ENCODE results near the gene IMPG2. TPM values are rescaled to one million over a fixed set of nuclear protein-coding genes. Genes with fewer than 3 reads are reported as not detected.
"Not testable (repeated sequence)": the region's sequence is repeated elsewhere in the genome, so short reads cannot be mapped to it uniquely, and the experiment has no call there.

The IMPG2 gene
- total RNA-seq, 1 experiment from 2014 or later: 0.13 TPM

GRCh38 chr3:101311676-101312075, 8.7 kb downstream of the IMPG2 start:
- Histone ChIP-seq H3K27ac (ENCODE audit: low read depth, low read length, poor library complexity, severe bottlenecking) (no peak overlapping the region), H3K4me3 (ENCODE audit: low read depth, low read length, poor library complexity, severe bottlenecking) (no peak overlapping the region), H3K9me3 (ENCODE audit: low read depth, low read length, poor library complexity, severe bottlenecking) (peaks cover 9% of the 10 kb centered on the region), H3K4me1 (ENCODE audit: insufficient read depth, low read length, poor library complexity, severe bottlenecking) (no peaks in the 10 kb centered on the region), H3K27me3 (replicated peaks; ENCODE audit: insufficient read depth, low read depth, low read length, poor library complexity) (no peaks in the 10 kb centered on the region), H3K36me3 (ENCODE audit: insufficient read depth, low read length, poor library complexity, severe bottlenecking) (no peaks in the 10 kb centered on the region)
- ChIA-PET CTCF (no interaction called here), POLR2A (ENCODE audit: low non-redundant PET) (no interaction called here)
- no TSS peak for BruUV-seq (replicated peaks)
- TF ChIP-seq EZH2 (IDR thresholded peaks at IDR 0.05; ENCODE audit: borderline replicate concordance, low read depth, low read length, poor library complexity, severe bottlenecking) (no peak), CTCF (conservative IDR thresholded peaks at IDR 0.05; ENCODE audit: low read depth, low read length) (no peak)
- intact Hi-C loops (cut with micrococcal nuclease; ENCODE audit: unreplicated experiment): no loop called here
- DNase-seq (ENCODE audit: low spot score): no peak

GRCh38 chr3:101310978-101311375, 9.4 kb downstream of the IMPG2 start:
- H3K27ac ChIP-seq (ENCODE audit: low read depth, low read length, poor library complexity, severe bottlenecking): no peak overlapping the region
- no peak for DNase-seq (ENCODE audit: low spot score)
- peaks cover 9% of the 10 kb centered on the region for H3K9me3 ChIP-seq (ENCODE audit: low read depth, low read length, poor library complexity, severe bottlenecking)
- no peak overlapping the region for H3K4me3 ChIP-seq (ENCODE audit: low read depth, low read length, poor library complexity, severe bottlenecking)
- ChIA-PET CTCF (no interaction called here), POLR2A (ENCODE audit: low non-redundant PET) (interaction anchor here (0.7 kb wide), 1 partner anchor 37 kb away, joined by 3 read pairs; no protein-coding TSS in a partner anchor)
- intact Hi-C loops (cut with micrococcal nuclease; ENCODE audit: unreplicated experiment): no loop called here
- TF ChIP-seq EZH2 (IDR thresholded peaks at IDR 0.05; ENCODE audit: borderline replicate concordance, low read depth, low read length, poor library complexity, severe bottlenecking) (no peak), CTCF (conservative IDR thresholded peaks at IDR 0.05; ENCODE audit: low read depth, low read length) (no peak)
- no peaks in the 10 kb centered on the region for H3K4me1 ChIP-seq (ENCODE audit: insufficient read depth, low read length, poor library complexity, severe bottlenecking)
- no peaks in the 10 kb centered on the region for H3K36me3 ChIP-seq (ENCODE audit: insufficient read depth, low read length, poor library complexity, severe bottlenecking)
- BruUV-seq (replicated peaks): no TSS peak
- no peaks in the 10 kb centered on the region for H3K27me3 ChIP-seq (replicated peaks; ENCODE audit: insufficient read depth, low read depth, low read length, poor library complexity)

DNA sequence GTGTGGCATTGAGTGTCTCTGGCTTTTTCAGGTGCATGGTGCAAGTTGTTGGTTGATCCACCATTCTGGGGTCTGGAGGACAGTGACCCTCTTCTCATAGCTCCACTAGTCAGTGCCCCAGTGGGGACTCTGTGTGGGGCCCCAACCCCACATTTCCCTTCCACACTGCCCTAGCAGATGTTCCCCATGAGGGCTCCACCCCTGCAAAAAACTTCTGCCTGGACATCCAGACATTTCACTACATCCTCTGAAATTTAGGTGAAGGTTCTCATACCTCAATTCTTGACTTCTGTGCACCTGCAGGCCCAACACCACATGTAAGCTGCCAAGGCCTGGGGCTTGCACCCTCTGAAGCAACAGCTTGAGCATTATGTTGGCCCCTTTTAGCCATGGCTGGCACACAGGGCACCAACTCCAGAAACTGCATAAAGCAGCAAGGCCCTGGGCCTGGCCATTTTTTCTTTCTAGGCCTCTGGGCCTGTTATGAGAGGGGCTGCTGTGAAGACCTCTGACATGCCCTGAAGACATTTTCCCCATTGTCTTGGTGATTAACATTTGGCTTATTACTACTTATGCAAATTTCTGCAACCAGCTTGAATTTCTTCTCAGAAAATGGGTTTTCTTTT, 12.1 kb downstream of the IMPG2 start:
- intact Hi-C loops (cut with micrococcal nuclease; ENCODE audit: unreplicated experiment); H3K27ac ChIP-seq (ENCODE audit: low read depth, low read length, poor library complexity, severe bottlenecking); CTCF ChIA-PET; POLR2A ChIA-PET (ENCODE audit: low non-redundant PET); DNase-seq (ENCODE audit: low spot score); H3K4me3 ChIP-seq (ENCODE audit: low read depth, low read length, poor library complexity, severe bottlenecking); H3K27me3 ChIP-seq (replicated peaks; ENCODE audit: insufficient read depth, low read depth, low read length, poor library complexity); H3K4me1 ChIP-seq (ENCODE audit: insufficient read depth, low read length, poor library complexity, severe bottlenecking); BruUV-seq (replicated peaks); H3K9me3 ChIP-seq (ENCODE audit: low read depth, low read length, poor library complexity, severe bottlenecking); H3K36me3 ChIP-seq (ENCODE audit: insufficient read depth, low read length, poor library complexity, severe bottlenecking): not testable (repeated sequence)

GRCh38 chr3:101303836-101304235, 16.5 kb downstream of the IMPG2 start:
- TF ChIP-seq CTCF (conservative IDR thresholded peaks at IDR 0.05; ENCODE audit: low read depth, low read length) (no peak), EZH2 (IDR thresholded peaks at IDR 0.05; ENCODE audit: borderline replicate concordance, low read depth, low read length, poor library complexity, severe bottlenecking) (no peak)
- CTCF ChIA-PET: no interaction called here
- DNase-seq (ENCODE audit: low spot score): no peak
- Histone ChIP-seq H3K4me3 (ENCODE audit: low read depth, low read length, poor library complexity, severe bottlenecking) (no peak overlapping the region), H3K9me3 (ENCODE audit: low read depth, low read length, poor library complexity, severe bottlenecking) (peaks cover 9% of the 10 kb centered on the region), H3K4me1 (ENCODE audit: insufficient read depth, low read length, poor library complexity, severe bottlenecking) (no peaks in the 10 kb centered on the region), H3K27me3 (replicated peaks; ENCODE audit: insufficient read depth, low read depth, low read length, poor library complexity) (no peaks in the 10 kb centered on the region), H3K27ac (ENCODE audit: low read depth, low read length, poor library complexity, severe bottlenecking) (no peak overlapping the region), H3K36me3 (ENCODE audit: insufficient read depth, low read length, poor library complexity, severe bottlenecking) (no peaks in the 10 kb centered on the region)
- intact Hi-C loops (cut with micrococcal nuclease; ENCODE audit: unreplicated experiment): no loop called here
- POLR2A ChIA-PET (ENCODE audit: low non-redundant PET): no interaction called here
- no TSS peak for BruUV-seq (replicated peaks)

Measured in A673 (cell line).